ENCODE results near the gene TNFSF8.

Gene TNFSF8

GRCh38 chr9:114864471-114864870 lies 65.9 kb downstream of the TNFSF8 start:
- ATAC-seq, result no peak

- ATAC-seq, result no peak
These were observed 68.3 kb downstream of the TNFSF8 start for GRCh38 chr9:114861922-114862605.

- no peak for ATAC-seq
These were observed 69.1 kb downstream of the TNFSF8 start for GRCh38 chr9:114861273-114861672.

GRCh38 chr9:114860187-114860586 lies 70.2 kb downstream of the TNFSF8 start:
- ATAC-seq, result no peak

GRCh38 chr9:114856942-114857315 lies 73.5 kb downstream of the TNFSF8 start:
- no peak for ATAC-seq

- no peak for ATAC-seq
These were observed 74.0 kb downstream of the TNFSF8 start for GRCh38 chr9:114856215-114856941.

GRCh38 chr9:114855488-114855887 lies 74.9 kb downstream of the TNFSF8 start:
- ATAC-seq, result no peak

- no peak for ATAC-seq
These were observed 75.5 kb downstream of the TNFSF8 start for GRCh38 chr9:114854736-114855355.

- no peak for ATAC-seq
These were observed 77.1 kb downstream of the TNFSF8 start for GRCh38 chr9:114853071-114853855.

- no peak for ATAC-seq
These were observed 78.3 kb downstream of the TNFSF8 start for GRCh38 chr9:114852050-114852594.

- no peak for ATAC-seq
These were observed 79.1 kb downstream of the TNFSF8 start for GRCh38 chr9:114851306-114851705.
